ENCODE data around the gene CKS2.

- TF ChIP-seq EZH2 (IDR thresholded peaks at IDR 0.05) (no peak), POLR2AphosphoS5 (IDR thresholded peaks at IDR 0.05; ENCODE audit: borderline replicate concordance, low read depth, low read length) (no peak)
Observed at GRCh38 chr9:89305868-89306267, 5.1 kb upstream of the CKS2 start.
